Measurements from ENCODE around the gene FRS2. TPM values are rescaled to one million over a fixed set of nuclear protein-coding genes. Genes with fewer than 3 reads are reported as not detected.

FRS2 gene
- total and polyA plus RNA-seq, 9 of the 15 experiments (the other 6 are each of a cell fraction or from before 2014, with no cell fraction given) = 1.0 to 9.1 (median 6.0) TPM

DNA sequence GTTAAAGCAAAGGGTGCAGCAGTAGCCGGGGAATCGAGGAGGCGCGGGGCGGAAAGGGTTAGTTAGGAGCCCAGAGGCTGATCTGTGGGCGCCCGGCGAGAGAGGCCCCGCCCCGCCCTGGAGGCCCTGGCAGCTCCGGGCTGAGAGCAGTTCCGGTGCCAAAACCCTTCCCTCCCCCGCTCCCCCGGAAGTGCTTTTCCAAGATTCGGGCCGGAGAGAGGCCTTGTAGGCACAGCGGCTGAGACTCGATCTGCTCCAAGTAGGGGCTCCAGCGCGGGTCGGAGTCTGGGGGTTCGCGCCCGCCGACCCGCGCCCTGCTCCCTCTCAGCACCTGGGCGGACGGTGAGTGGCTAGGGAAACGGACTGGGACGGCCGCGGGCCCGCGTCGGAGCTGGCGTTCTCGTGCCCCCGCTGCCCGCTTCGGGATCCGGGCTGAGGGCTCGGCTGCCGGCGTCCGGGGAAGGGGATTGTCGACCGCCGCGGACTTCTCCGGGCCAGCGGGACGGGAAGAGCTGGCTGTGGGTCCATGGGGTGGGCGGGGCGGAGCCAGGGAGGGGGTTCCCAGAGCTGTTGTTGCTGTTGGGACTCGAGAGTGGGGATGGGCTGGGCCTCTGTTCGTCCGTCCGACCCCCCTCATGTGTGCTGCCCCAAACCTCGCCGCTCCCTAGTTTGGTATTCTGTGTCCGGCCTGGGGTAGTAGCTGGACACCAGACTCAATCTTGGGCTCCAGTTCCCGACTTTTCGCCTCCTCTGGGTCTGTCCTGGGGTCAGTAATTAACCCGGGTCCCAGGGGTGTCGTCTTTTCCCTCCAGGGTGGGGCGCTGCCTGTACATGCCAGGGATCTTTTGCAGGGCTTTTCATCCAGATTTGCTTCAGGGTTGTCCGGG is at the start of gene FRS2 (continued):
- TF ChIP-seq YY1 (IDR thresholded peaks at IDR 0.05; ENCODE audit: borderline replicate concordance in 1 of 3, control insufficient read depth in 1 of 3, extremely low read depth in 1 of 3, insufficient read depth in 3 of 3, insufficient read length in 1 of 3, insufficient replicate concordance in 2 of 3, low read depth in 1 of 3, low read length in 2 of 3) (peak in 1 of 3 experiments; percentile 53), TRIM24 (IDR thresholded peaks at IDR 0.05) (peak in 1 of 2 experiments; percentile 21; a peak in 1 of 4 replicates), CBX1 (IDR thresholded peaks at IDR 0.05; ENCODE audit: low read depth) (0 out of 2 replicates have a peak, but pooled peaks have one; percentile 51), MBD2 (IDR thresholded peaks at IDR 0.05; ENCODE audit: borderline replicate concordance, low read depth) (peak; percentile 50; the same call in 1 of the 2 replicates), CXXC5 (CRISPR knock-in tag; IDR thresholded peaks at IDR 0.05) (peak; percentile 63), TOE1 (IDR thresholded peaks at IDR 0.05; ENCODE audit: borderline replicate concordance) (peak; percentile 67), TOE1 (CRISPR knock-in tag; IDR thresholded peaks at IDR 0.05; ENCODE audit: borderline replicate concordance, low read depth) (no peak), TAF15 (IDR thresholded peaks at IDR 0.05; ENCODE audit: low read depth, low read length) (no peak), ZFX (CRISPR knock-in tag; IDR thresholded peaks at IDR 0.05) (peak; percentile 99), CHD2 (IDR thresholded peaks at IDR 0.05; ENCODE audit: low read depth, low read length) (no peak), HMGN3 (IDR thresholded peaks at IDR 0.05; ENCODE audit: borderline replicate concordance, extremely low read depth, insufficient read length, low read depth, low read length) (peak; percentile 56), SMARCA4 (IDR thresholded peaks at IDR 0.05) (0 out of 2 replicates have a peak, but pooled peaks have one; percentile 5), ETV6 (IDR thresholded peaks at IDR 0.05; ENCODE audit: borderline replicate concordance in 1 of 2, low read depth in 2 of 2, low read length in 1 of 2) (no peak), ETV6 (CRISPR knock-in tag; IDR thresholded peaks at IDR 0.05; ENCODE audit: borderline replicate concordance) (no peak; the same call in 1 of the 2 replicates), BRD4 (IDR thresholded peaks at IDR 0.05) (0 out of 2 replicates have a peak, but pooled peaks have one; percentile 40)
- TF ChIP-seq, protein P1, sequence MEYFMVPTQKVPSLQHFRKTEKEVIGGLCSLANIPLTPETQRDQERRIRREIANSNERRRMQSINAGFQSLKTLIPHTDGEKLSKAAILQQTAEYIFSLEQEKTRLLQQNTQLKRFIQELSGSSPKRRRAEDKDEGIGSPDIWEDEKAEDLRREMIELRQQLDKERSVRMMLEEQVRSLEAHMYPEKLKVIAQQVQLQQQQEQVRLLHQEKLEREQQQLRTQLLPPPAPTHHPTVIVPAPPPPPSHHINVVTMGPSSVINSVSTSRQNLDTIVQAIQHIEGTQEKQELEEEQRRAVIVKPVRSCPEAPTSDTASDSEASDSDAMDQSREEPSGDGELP (CRISPR knock-in tag; IDR thresholded peaks at IDR 0.05; ENCODE audit: borderline replicate concordance) = peak; percentile 43; the same call in 1 of the 2 replicates
- TF ChIP-seq, protein P2, sequence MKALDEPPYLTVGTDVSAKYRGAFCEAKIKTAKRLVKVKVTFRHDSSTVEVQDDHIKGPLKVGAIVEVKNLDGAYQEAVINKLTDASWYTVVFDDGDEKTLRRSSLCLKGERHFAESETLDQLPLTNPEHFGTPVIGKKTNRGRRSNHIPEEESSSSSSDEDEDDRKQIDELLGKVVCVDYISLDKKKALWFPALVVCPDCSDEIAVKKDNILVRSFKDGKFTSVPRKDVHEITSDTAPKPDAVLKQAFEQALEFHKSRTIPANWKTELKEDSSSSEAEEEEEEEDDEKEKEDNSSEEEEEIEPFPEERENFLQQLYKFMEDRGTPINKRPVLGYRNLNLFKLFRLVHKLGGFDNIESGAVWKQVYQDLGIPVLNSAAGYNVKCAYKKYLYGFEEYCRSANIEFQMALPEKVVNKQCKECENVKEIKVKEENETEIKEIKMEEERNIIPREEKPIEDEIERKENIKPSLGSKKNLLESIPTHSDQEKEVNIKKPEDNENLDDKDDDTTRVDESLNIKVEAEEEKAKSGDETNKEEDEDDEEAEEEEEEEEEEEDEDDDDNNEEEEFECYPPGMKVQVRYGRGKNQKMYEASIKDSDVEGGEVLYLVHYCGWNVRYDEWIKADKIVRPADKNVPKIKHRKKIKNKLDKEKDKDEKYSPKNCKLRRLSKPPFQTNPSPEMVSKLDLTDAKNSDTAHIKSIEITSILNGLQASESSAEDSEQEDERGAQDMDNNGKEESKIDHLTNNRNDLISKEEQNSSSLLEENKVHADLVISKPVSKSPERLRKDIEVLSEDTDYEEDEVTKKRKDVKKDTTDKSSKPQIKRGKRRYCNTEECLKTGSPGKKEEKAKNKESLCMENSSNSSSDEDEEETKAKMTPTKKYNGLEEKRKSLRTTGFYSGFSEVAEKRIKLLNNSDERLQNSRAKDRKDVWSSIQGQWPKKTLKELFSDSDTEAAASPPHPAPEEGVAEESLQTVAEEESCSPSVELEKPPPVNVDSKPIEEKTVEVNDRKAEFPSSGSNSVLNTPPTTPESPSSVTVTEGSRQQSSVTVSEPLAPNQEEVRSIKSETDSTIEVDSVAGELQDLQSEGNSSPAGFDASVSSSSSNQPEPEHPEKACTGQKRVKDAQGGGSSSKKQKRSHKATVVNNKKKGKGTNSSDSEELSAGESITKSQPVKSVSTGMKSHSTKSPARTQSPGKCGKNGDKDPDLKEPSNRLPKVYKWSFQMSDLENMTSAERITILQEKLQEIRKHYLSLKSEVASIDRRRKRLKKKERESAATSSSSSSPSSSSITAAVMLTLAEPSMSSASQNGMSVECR (CRISPR knock-in tag; IDR thresholded peaks at IDR 0.05) = peak; percentile 41; the same call in 1 of the 2 replicates
- TF ChIP-seq, protein P3, sequence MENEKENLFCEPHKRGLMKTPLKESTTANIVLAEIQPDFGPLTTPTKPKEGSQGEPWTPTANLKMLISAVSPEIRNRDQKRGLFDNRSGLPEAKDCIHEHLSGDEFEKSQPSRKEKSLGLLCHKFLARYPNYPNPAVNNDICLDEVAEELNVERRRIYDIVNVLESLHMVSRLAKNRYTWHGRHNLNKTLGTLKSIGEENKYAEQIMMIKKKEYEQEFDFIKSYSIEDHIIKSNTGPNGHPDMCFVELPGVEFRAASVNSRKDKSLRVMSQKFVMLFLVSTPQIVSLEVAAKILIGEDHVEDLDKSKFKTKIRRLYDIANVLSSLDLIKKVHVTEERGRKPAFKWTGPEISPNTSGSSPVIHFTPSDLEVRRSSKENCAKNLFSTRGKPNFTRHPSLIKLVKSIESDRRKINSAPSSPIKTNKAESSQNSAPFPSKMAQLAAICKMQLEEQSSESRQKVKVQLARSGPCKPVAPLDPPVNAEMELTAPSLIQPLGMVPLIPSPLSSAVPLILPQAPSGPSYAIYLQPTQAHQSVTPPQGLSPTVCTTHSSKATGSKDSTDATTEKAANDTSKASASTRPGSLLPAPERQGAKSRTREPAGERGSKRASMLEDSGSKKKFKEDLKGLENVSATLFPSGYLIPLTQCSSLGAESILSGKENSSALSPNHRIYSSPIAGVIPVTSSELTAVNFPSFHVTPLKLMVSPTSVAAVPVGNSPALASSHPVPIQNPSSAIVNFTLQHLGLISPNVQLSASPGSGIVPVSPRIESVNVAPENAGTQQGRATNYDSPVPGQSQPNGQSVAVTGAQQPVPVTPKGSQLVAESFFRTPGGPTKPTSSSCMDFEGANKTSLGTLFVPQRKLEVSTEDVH (IDR thresholded peaks at IDR 0.05; ENCODE audit: low read depth, partially characterized antibody) = peak; percentile 72

Measured in K562 (cell line).